ENCODE results near the gene RASA1.
A peak's percentile ranks its signal among the peaks of the same experiment; 100 is the strongest.

RASA1 gene

DNA sequence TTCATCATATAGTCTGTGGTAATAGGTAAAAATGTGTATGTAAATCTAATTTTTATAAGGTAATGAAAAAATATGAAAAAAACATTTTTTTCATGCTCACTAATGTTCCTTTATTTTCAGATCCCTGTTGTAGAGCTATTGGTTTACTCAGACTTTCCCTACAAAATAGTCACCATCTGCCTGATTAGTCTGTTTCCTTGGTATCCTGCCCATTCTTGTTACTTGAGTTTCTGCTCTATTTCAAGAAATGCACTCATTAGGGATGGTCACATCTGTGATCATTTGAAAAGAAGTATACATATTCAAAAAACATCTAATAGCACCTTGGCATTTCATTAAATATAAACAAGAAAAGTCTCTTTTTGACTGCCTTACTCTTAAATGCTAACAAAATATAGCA lies 21.6 kb upstream of the RASA1 start:
- H2BK12ac ChIP-seq (ENCODE audit: low read length) = no peak overlapping the region
- no peak overlapping the region for H4K91ac ChIP-seq (ENCODE audit: low read depth, low read length, poor library complexity)
- H2AK5ac ChIP-seq (ENCODE audit: low read depth, low read length) = no peak overlapping the region
- H3K14ac ChIP-seq (ENCODE audit: low read length) = no peak overlapping the region
- no peak overlapping the region for H2BK5ac ChIP-seq (ENCODE audit: low read length)
- no peak overlapping the region for H4K8ac ChIP-seq (ENCODE audit: low read depth, low read length)
- no peak overlapping the region for H3K4me2 ChIP-seq (ENCODE audit: insufficient read depth, low read length, poor library complexity, severe bottlenecking)
- H3K4ac ChIP-seq (ENCODE audit: low read length) = no peak overlapping the region
- H3K79me1 ChIP-seq (ENCODE audit: low read depth, low read length) = no peaks in the 10 kb centered on the region
- no peak for DNase-seq (ENCODE audit: low spot score)
- no peaks in the 10 kb centered on the region for H3K36me3 ChIP-seq (replicated peaks in 1 of 2; ENCODE audit: control insufficient read depth in 2 of 2, insufficient read depth in 2 of 2, low read length in 2 of 2)
- H3K9ac ChIP-seq (ENCODE audit: low read depth, low read length, poor library complexity) = no peak overlapping the region
- H3K9me3 ChIP-seq (replicated peaks in 1 of 2; ENCODE audit: control insufficient read depth in 2 of 2, insufficient read depth in 1 of 2, low read depth in 1 of 2, low read length in 2 of 2) = no peaks in the 10 kb centered on the region
- no peak overlapping the region for H2BK15ac ChIP-seq (ENCODE audit: low read length)
- H3K18ac ChIP-seq (ENCODE audit: low read length) = no peak overlapping the region
- no peak overlapping the region for H3K27ac ChIP-seq (replicated peaks; ENCODE audit: low read length)
- H2BK120ac ChIP-seq (ENCODE audit: low read depth, low read length) = no peak overlapping the region
- no peaks in the 10 kb centered on the region for H3K4me1 ChIP-seq (ENCODE audit: control insufficient read depth in 2 of 2, insufficient read depth in 1 of 2, low read depth in 1 of 2, low read length in 2 of 2)
- no peak overlapping the region for H3K23ac ChIP-seq (ENCODE audit: low read depth, low read length, poor library complexity)
- no peak overlapping the region for H2AFZ ChIP-seq (ENCODE audit: low read length)
- H3K27me3 ChIP-seq (ENCODE audit: control insufficient read depth in 3 of 3, insufficient read depth in 3 of 3, low read depth in 1 of 3, low read length in 3 of 3) = no peaks in the 10 kb centered on the region
- H3K4me3 ChIP-seq (ENCODE audit: low read length in 2 of 2) = no peak overlapping the region

DNA sequence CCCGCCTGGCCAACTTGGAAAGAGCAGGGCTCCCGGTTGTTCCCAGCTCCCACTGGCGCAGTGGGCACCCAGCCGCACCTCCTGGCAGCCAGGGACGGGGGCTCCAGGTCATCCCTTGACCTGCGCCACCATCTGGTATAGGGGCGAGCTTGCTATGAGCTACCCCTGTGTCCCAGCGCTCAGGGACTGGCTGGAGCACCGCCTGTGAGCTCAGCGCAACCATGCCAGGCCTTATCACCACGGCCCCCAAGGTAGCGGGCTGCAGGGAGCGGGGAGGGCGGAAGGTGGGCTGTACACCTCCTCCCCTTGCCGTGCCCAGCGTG lies 15.4 kb upstream of the RASA1 start:
- H3K27ac ChIP-seq (replicated peaks; ENCODE audit: low read length) = no peak overlapping the region
- H3K9me3 ChIP-seq (replicated peaks in 1 of 2; ENCODE audit: control insufficient read depth in 2 of 2, insufficient read depth in 1 of 2, low read depth in 1 of 2, low read length in 2 of 2) = no peaks in the 10 kb centered on the region
- no peak overlapping the region for H2BK5ac ChIP-seq (ENCODE audit: low read length)
- no peak overlapping the region for H3K23ac ChIP-seq (ENCODE audit: low read depth, low read length, poor library complexity)
- WGBS, 2 donors (ENCODE audit: extremely low coverage in 2 of 2, insufficient read length in 2 of 2, insufficient replicate concordance in 1 of 2) = no CpG with 5 or more reads among the region's 16 CpGs
- no peak overlapping the region for H3K18ac ChIP-seq (ENCODE audit: low read length)
- no peak overlapping the region for H4K91ac ChIP-seq (ENCODE audit: low read depth, low read length, poor library complexity)
- peak overlapping the region; percentile 21 for H3K14ac ChIP-seq (ENCODE audit: low read length)
- no peak overlapping the region for H2AFZ ChIP-seq (ENCODE audit: low read length)
- no peak for DNase-seq (ENCODE audit: low spot score)
- H2BK120ac ChIP-seq (ENCODE audit: low read depth, low read length) = no peak overlapping the region
- no peaks in the 10 kb centered on the region for H3K4me1 ChIP-seq (ENCODE audit: control insufficient read depth in 2 of 2, insufficient read depth in 1 of 2, low read depth in 1 of 2, low read length in 2 of 2)
- no peak overlapping the region for H3K4me2 ChIP-seq (ENCODE audit: insufficient read depth, low read length, poor library complexity, severe bottlenecking)
- no peaks in the 10 kb centered on the region for H3K27me3 ChIP-seq (ENCODE audit: control insufficient read depth in 3 of 3, insufficient read depth in 3 of 3, low read depth in 1 of 3, low read length in 3 of 3)
- no peak overlapping the region for H3K4ac ChIP-seq (ENCODE audit: low read length)
- H2AK5ac ChIP-seq (ENCODE audit: low read depth, low read length) = peak overlapping the region; percentile 46
- H2BK12ac ChIP-seq (ENCODE audit: low read length) = no peak overlapping the region
- H3K36me3 ChIP-seq (replicated peaks in 1 of 2; ENCODE audit: control insufficient read depth in 2 of 2, insufficient read depth in 2 of 2, low read length in 2 of 2) = no peaks in the 10 kb centered on the region
- H3K9ac ChIP-seq (ENCODE audit: low read depth, low read length, poor library complexity) = no peak overlapping the region
- no peak overlapping the region for H4K8ac ChIP-seq (ENCODE audit: low read depth, low read length)
- H3K4me3 ChIP-seq (ENCODE audit: low read length in 2 of 2) = no peak overlapping the region
- no peaks in the 10 kb centered on the region for H3K79me1 ChIP-seq (ENCODE audit: low read depth, low read length)
- no peak overlapping the region for H2BK15ac ChIP-seq (ENCODE audit: low read length)

DNA sequence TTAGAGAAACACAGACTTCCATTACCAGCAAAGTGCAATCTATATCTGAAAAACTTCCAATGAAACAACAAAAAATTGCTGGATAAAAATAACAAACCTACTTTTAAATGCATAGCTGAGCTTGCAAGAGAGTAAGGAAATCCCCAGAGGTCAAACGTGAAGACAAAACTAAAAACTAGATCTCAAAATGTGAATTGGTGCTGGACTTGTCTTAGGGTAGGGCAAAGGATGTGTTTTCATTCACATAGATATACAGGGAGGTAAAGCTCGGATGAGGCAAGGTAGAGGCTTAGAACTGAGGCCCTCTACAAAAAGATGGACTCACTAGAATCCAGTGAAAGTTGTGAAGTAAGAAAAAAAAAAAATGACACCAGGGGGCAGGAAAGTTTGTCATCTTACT lies 13.6 kb upstream of the RASA1 start:
- no peak overlapping the region for H3K4me3 ChIP-seq (ENCODE audit: low read length in 2 of 2)
- no peak overlapping the region for H2BK15ac ChIP-seq (ENCODE audit: low read length)
- no peak overlapping the region for H2BK120ac ChIP-seq (ENCODE audit: low read depth, low read length)
- H4K91ac ChIP-seq (ENCODE audit: low read depth, low read length, poor library complexity) = no peak overlapping the region
- H3K23ac ChIP-seq (ENCODE audit: low read depth, low read length, poor library complexity) = no peak overlapping the region
- no CpG with 5 or more reads among the region's 2 CpGs for WGBS, 2 donors (ENCODE audit: extremely low coverage in 2 of 2, insufficient read length in 2 of 2, insufficient replicate concordance in 1 of 2)
- no peaks in the 10 kb centered on the region for H3K9me3 ChIP-seq (replicated peaks in 1 of 2; ENCODE audit: control insufficient read depth in 2 of 2, insufficient read depth in 1 of 2, low read depth in 1 of 2, low read length in 2 of 2)
- no peak overlapping the region for H2BK5ac ChIP-seq (ENCODE audit: low read length)
- no peaks in the 10 kb centered on the region for H3K4me1 ChIP-seq (ENCODE audit: control insufficient read depth in 2 of 2, insufficient read depth in 1 of 2, low read depth in 1 of 2, low read length in 2 of 2)
- H3K27me3 ChIP-seq (ENCODE audit: control insufficient read depth in 3 of 3, insufficient read depth in 3 of 3, low read depth in 1 of 3, low read length in 3 of 3) = no peaks in the 10 kb centered on the region
- no peaks in the 10 kb centered on the region for H3K79me1 ChIP-seq (ENCODE audit: low read depth, low read length)
- DNase-seq (ENCODE audit: low spot score) = no peak
- H2BK12ac ChIP-seq (ENCODE audit: low read length) = no peak overlapping the region
- H4K8ac ChIP-seq (ENCODE audit: low read depth, low read length) = no peak overlapping the region
- no peak overlapping the region for H3K4ac ChIP-seq (ENCODE audit: low read length)
- no peak overlapping the region for H2AK5ac ChIP-seq (ENCODE audit: low read depth, low read length)
- H3K18ac ChIP-seq (ENCODE audit: low read length) = no peak overlapping the region
- H3K4me2 ChIP-seq (ENCODE audit: insufficient read depth, low read length, poor library complexity, severe bottlenecking) = no peak overlapping the region
- H2AFZ ChIP-seq (ENCODE audit: low read length) = peak overlapping the region; percentile 6
- no peak overlapping the region for H3K14ac ChIP-seq (ENCODE audit: low read length)
- H3K9ac ChIP-seq (ENCODE audit: low read depth, low read length, poor library complexity) = no peak overlapping the region
- H3K27ac ChIP-seq (replicated peaks; ENCODE audit: low read length) = no peak overlapping the region
- no peaks in the 10 kb centered on the region for H3K36me3 ChIP-seq (replicated peaks in 1 of 2; ENCODE audit: control insufficient read depth in 2 of 2, insufficient read depth in 2 of 2, low read length in 2 of 2)

DNA sequence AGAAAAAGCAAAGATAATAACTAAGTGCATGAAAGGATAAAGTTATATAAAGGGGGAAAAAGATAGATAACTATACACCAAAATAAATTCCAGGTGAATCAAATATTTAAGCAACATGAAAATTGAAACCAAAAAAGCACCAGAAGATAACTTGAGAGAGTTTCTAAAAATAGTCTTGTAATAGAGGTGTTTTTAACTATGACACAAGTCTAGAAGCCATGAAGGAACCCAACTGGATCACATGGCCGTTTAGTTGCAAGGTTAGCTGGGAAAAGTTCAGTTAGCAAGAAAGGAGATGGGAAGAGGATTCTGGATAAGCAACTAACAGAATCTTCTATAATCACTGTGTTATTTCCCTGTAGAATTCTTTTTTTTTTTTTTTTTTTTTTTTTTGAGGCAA lies 9.2 kb upstream of the RASA1 start:
- Histone ChIP-seq H3K9ac (ENCODE audit: low read depth, low read length, poor library complexity) (no peak overlapping the region), H3K9me3 (replicated peaks in 1 of 2; ENCODE audit: control insufficient read depth in 2 of 2, insufficient read depth in 1 of 2, low read depth in 1 of 2, low read length in 2 of 2) (no peaks in the 10 kb centered on the region), H3K4me2 (ENCODE audit: insufficient read depth, low read length, poor library complexity, severe bottlenecking) (no peak overlapping the region), H3K79me1 (ENCODE audit: low read depth, low read length) (no peaks in the 10 kb centered on the region), H2BK5ac (ENCODE audit: low read length) (no peak overlapping the region), H3K4ac (ENCODE audit: low read length) (no peak overlapping the region), H3K23ac (ENCODE audit: low read depth, low read length, poor library complexity) (no peak overlapping the region), H3K18ac (ENCODE audit: low read length) (no peak overlapping the region), H4K91ac (ENCODE audit: low read depth, low read length, poor library complexity) (no peak overlapping the region), H2AK5ac (ENCODE audit: low read depth, low read length) (no peak overlapping the region), H2AFZ (ENCODE audit: low read length) (no peak overlapping the region), H2BK120ac (ENCODE audit: low read depth, low read length) (no peak overlapping the region), H2BK15ac (ENCODE audit: low read length) (no peak overlapping the region), H3K27ac (replicated peaks; ENCODE audit: low read length) (no peak overlapping the region), H3K36me3 (replicated peaks in 1 of 2; ENCODE audit: control insufficient read depth in 2 of 2, insufficient read depth in 2 of 2, low read length in 2 of 2) (no peaks in the 10 kb centered on the region), H3K4me1 (ENCODE audit: control insufficient read depth in 2 of 2, insufficient read depth in 1 of 2, low read depth in 1 of 2, low read length in 2 of 2) (no peaks in the 10 kb centered on the region), H3K4me3 (ENCODE audit: low read length in 2 of 2) (no peak overlapping the region), H4K8ac (ENCODE audit: low read depth, low read length) (no peak overlapping the region), H3K27me3 (ENCODE audit: control insufficient read depth in 3 of 3, insufficient read depth in 3 of 3, low read depth in 1 of 3, low read length in 3 of 3) (peaks cover 0 to 9% (median 0%) of the 10 kb centered on the region in 3 experiments), H2BK12ac (ENCODE audit: low read length) (no peak overlapping the region), H3K14ac (ENCODE audit: low read length) (no peak overlapping the region)
- WGBS, 2 donors (ENCODE audit: extremely low coverage in 2 of 2, insufficient read length in 2 of 2, insufficient replicate concordance in 1 of 2) = no CpG with 5 or more reads among the region's 1 CpG
- DNase-seq (ENCODE audit: low spot score) = no peak
